CD4-positive, alpha-beta T cell (primary cell): ENCODE results near the gene AVPR2. TPM values are rescaled to one million over a fixed set of nuclear protein-coding genes. Genes with fewer than 3 reads are reported as not detected.

Experiments
- ATAC-seq: fragments of 200-7000 bp; cut with Tn5 transposase; one replicate; pipeline ENCODE4 v1.10.0; 2022; ENCODE audit warnings: mild to moderate bottlenecking; ENCODE audit not compliant: poor library complexity
- CTCF ChIA-PET: fragments of 350-600 bp; sonication (Branson Sonifier 250); formaldehyde crosslinking; loops from one replicate; lab custom pipeline; 2021; ENCODE audit warnings: antibody characterized with exemption, inconsistent platforms; lab: Charles Lee
- POLR2A ChIA-PET: fragments of 350-600 bp; sonication (Branson Sonifier 250); formaldehyde crosslinking; loops from one replicate; lab custom pipeline; 2021; ENCODE audit warnings: antibody characterized with exemption, inconsistent platforms; lab: Charles Lee
- DNase-seq, 14 experiments: peaks; one replicate each; pipeline ENCODE4 v3.0.0-alpha.2; 2013 to 2020; ENCODE audit warnings: mixed read lengths in 2 of 14
- H3K27ac ChIP-seq, 2 donors: one replicate each; pipeline versions ENCODE4 v1.5.1 to v1.7.0; 2013; ENCODE audit warnings: low read length in 2 of 2, low read depth in 1 of 2, mild to moderate bottlenecking in 1 of 2
- H3K27me3 ChIP-seq, 2 experiments: 1 replicate in 1 of 2; 2 replicates in 1 of 2; pipeline versions ENCODE4 v1.6.1 to v1.7.0; 2013; ENCODE audit warnings: low read length in 2 of 2, control low read depth in 1 of 2, mild to moderate bottlenecking in 1 of 2, moderate library complexity in 1 of 2; ENCODE audit not compliant: insufficient read depth in 2 of 2, control insufficient read depth in 1 of 2
- H3K36me3 ChIP-seq: one replicate; pipeline ENCODE4 v1.6.1; 2013; ENCODE audit warnings: low read length, control low read depth; ENCODE audit not compliant: insufficient read depth
- H3K4me1 ChIP-seq: one replicate; pipeline ENCODE4 v1.6.1; 2013; ENCODE audit warnings: low read length, control low read depth; ENCODE audit not compliant: insufficient read depth
- H3K4me3 ChIP-seq: one replicate; pipeline ENCODE4 v1.5.1; 2013; ENCODE audit warnings: mild to moderate bottlenecking, low read length, moderate library complexity
- H3K9me3 ChIP-seq, 2 experiments: 1 replicate in 1 of 2; 2 replicates in 1 of 2; pipeline versions ENCODE4 v1.6.1 to v1.7.0; 2013; ENCODE audit warnings: low read length in 2 of 2, mild to moderate bottlenecking in 2 of 2, control low read depth in 1 of 2, moderate library complexity in 1 of 2; ENCODE audit not compliant: control insufficient read depth in 1 of 2, insufficient read depth in 1 of 2
- H3K27ac Mint-ChIP-seq: one replicate; pipeline ENCODE4 v1.8.0; 2020; ENCODE audit warnings: mixed read lengths
- H3K27me3 Mint-ChIP-seq: one replicate; pipeline ENCODE4 v1.8.0; 2021; ENCODE audit warnings: mixed read lengths
- H3K36me3 Mint-ChIP-seq: one replicate; pipeline ENCODE4 v1.8.0; 2021; ENCODE audit warnings: low read depth, mixed read lengths
- H3K4me1 Mint-ChIP-seq: one replicate; pipeline ENCODE4 v1.8.0; 2021; ENCODE audit warnings: low read depth, mixed read lengths
- H3K4me3 Mint-ChIP-seq: one replicate; pipeline ENCODE4 v1.8.0; 2020; ENCODE audit warnings: mild to moderate bottlenecking, mixed read lengths
- H3K9me3 Mint-ChIP-seq: one replicate; pipeline ENCODE4 v1.8.0; 2020; ENCODE audit warnings: mixed read lengths
- intact Hi-C, 2 experiments: fragments of 100-400 bp; cut with DNase I in 1 of 2; cut with micrococcal nuclease in 1 of 2; formaldehyde crosslinking; loops; one replicate each; pipeline versions ENCODE4 v1.15.1 to v1.9.0; 2023 to 2025; cut with DNase I, micrococcal nuclease
- total RNA-seq, 174 experiments: library from RNA in 2 of 174; stranded (reverse) in 2 of 174; gene quantifications; one replicate each; pipeline ENCODE4 v1.2.3 and lab custom pipeline; 2021 to 2026
- TF ChIP-seq, protein P1 (sequence below): fragments of 200-600 bp; IDR thresholded peaks from one replicate; pipeline ENCODE4 v1.8.0; 2022; ENCODE audit warnings: antibody characterized with exemption, mild to moderate bottlenecking

The AVPR2 gene
- total RNA-seq, 2 experiments from 2014 or later, result not detected

GRCh38 chrX:153871451-153871850 is 33.0 kb upstream of the AVPR2 start:
- H3K36me3 Mint-ChIP-seq, result no peaks in the 10 kb centered on the region
- DNase-seq, result peak in 1 of 14 experiments; percentile 0
- Histone ChIP-seq H3K4me1 (no peaks in the 10 kb centered on the region), H3K27ac (no peak overlapping the region), H3K4me3 (no peak overlapping the region), H3K36me3 (no peaks in the 10 kb centered on the region), H3K27me3 (no peaks in the 10 kb centered on the region), H3K9me3 (no peaks in the 10 kb centered on the region)
- ATAC-seq, result no peak
- no peaks in the 10 kb centered on the region for H3K4me1 Mint-ChIP-seq
- peaks cover 8% of the 10 kb centered on the region for H3K27me3 Mint-ChIP-seq
- no peak overlapping the region for H3K4me3 Mint-ChIP-seq
- CTCF ChIA-PET, result no interaction called here
- intact Hi-C loops, result no loop called here
- TF ChIP-seq, protein P1, sequence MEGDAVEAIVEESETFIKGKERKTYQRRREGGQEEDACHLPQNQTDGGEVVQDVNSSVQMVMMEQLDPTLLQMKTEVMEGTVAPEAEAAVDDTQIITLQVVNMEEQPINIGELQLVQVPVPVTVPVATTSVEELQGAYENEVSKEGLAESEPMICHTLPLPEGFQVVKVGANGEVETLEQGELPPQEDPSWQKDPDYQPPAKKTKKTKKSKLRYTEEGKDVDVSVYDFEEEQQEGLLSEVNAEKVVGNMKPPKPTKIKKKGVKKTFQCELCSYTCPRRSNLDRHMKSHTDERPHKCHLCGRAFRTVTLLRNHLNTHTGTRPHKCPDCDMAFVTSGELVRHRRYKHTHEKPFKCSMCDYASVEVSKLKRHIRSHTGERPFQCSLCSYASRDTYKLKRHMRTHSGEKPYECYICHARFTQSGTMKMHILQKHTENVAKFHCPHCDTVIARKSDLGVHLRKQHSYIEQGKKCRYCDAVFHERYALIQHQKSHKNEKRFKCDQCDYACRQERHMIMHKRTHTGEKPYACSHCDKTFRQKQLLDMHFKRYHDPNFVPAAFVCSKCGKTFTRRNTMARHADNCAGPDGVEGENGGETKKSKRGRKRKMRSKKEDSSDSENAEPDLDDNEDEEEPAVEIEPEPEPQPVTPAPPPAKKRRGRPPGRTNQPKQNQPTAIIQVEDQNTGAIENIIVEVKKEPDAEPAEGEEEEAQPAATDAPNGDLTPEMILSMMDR, result no peak
- no peak overlapping the region for H3K27ac Mint-ChIP-seq
- no peaks in the 10 kb centered on the region for H3K9me3 Mint-ChIP-seq
- POLR2A ChIA-PET, result no interaction called here

- peak in 2 of 14 experiments; percentile 0 to 1 for DNase-seq
- peaks cover 8% of the 10 kb centered on the region for H3K27me3 Mint-ChIP-seq
- H3K27ac ChIP-seq, result no peak overlapping the region
- ATAC-seq, result no peak
- intact Hi-C loops, result no loop called here
- H3K36me3 ChIP-seq, result no peaks in the 10 kb centered on the region
- H3K4me1 ChIP-seq, result no peaks in the 10 kb centered on the region
- no peaks in the 10 kb centered on the region for H3K27me3 ChIP-seq
- no peaks in the 10 kb centered on the region for H3K4me1 Mint-ChIP-seq
- ChIA-PET CTCF (no interaction called here), POLR2A (no interaction called here)
- no peaks in the 10 kb centered on the region for H3K36me3 Mint-ChIP-seq
- TF ChIP-seq, protein P1, result no peak
- H3K27ac Mint-ChIP-seq, result no peak overlapping the region
- H3K4me3 Mint-ChIP-seq, result no peak overlapping the region
- no peaks in the 10 kb centered on the region for H3K9me3 Mint-ChIP-seq
- H3K9me3 ChIP-seq, result no peaks in the 10 kb centered on the region
- H3K4me3 ChIP-seq, result no peak overlapping the region
These were observed 32.3 kb upstream of the AVPR2 start for GRCh38 chrX:153871946-153872878.

- CTCF ChIA-PET, result no interaction called here
- DNase-seq (peak in 1 of 14 experiments; percentile 1), ATAC-seq (no peak)
- intact Hi-C loops, result no loop called here
- Mint-ChIP-seq H3K4me3 (no peak overlapping the region), H3K4me1 (peaks cover 7% of the 10 kb centered on the region), H3K9me3 (no peaks in the 10 kb centered on the region), H3K36me3 (no peaks in the 10 kb centered on the region), H3K27ac (no peak overlapping the region), H3K27me3 (peaks cover 13% of the 10 kb centered on the region)
- Histone ChIP-seq H3K9me3 (no peaks in the 10 kb centered on the region), H3K4me1 (peaks cover 10% of the 10 kb centered on the region), H3K4me3 (no peak overlapping the region), H3K36me3 (no peaks in the 10 kb centered on the region), H3K27me3 (peaks cover 2 to 4% of the 10 kb centered on the region in 2 experiments), H3K27ac (no peak overlapping the region)
- TF ChIP-seq, protein P1, result no peak
- POLR2A ChIA-PET, result no interaction called here
These were observed 31.0 kb upstream of the AVPR2 start for GRCh38 chrX:153873282-153874084.
